ENCODE results near the gene PPP1R1A.
A peak's percentile ranks its signal among the peaks of the same experiment; 100 is the strongest.

Gene PPP1R1A

GRCh38 chr12:54616933-54617680 lies 28.6 kb upstream of the PPP1R1A start:
- no peak for FAIRE-seq
- DNase-seq (ENCODE audit: insufficient read length), result no peak
- TF ChIP-seq POLR2A (IDR thresholded peaks at IDR 0.05; ENCODE audit: low read depth, low read length), result no peak

GRCh38 chr12:54612225-54612750 lies 23.8 kb upstream of the PPP1R1A start:
- no peak for DNase-seq (ENCODE audit: insufficient read length)
- no peak for FAIRE-seq
- TF ChIP-seq POLR2A (IDR thresholded peaks at IDR 0.05; ENCODE audit: low read depth, low read length), result no peak
- TF ChIP-seq TAF1 (IDR thresholded peaks at IDR 0.05; ENCODE audit: borderline replicate concordance, low read depth, low read length), result no peak

DNA sequence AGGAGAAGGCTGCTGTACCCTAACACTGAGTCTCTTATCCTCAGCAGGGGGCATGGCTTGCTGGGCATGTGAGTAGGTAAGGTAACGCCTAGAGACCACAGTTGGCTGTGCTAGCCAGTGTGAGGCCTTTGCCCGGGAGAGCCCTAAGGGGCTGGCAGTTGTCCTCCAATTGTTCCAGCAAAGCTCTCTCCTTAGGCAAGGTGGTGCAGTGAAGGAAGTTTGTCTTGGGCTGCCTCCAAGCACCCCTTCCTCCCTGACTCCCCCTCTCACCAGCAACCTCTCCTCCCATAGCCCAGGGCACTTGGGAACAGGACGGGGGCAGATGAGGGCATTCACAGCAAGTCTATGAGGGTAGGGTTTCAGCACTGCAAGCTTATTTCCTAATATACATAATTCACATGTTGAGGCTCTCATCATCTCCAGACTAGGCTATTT lies 23.3 kb upstream of the PPP1R1A start:
- DNase-seq (ENCODE audit: insufficient read length) (no peak), FAIRE-seq (no peak)
- no peak for TF ChIP-seq TAF1 (IDR thresholded peaks at IDR 0.05; ENCODE audit: borderline replicate concordance, low read depth, low read length)
- no peak for TF ChIP-seq POLR2AphosphoS5 (IDR thresholded peaks at IDR 0.05; ENCODE audit: low read depth, low read length)
- no peak for TF ChIP-seq POLR2A (IDR thresholded peaks at IDR 0.05; ENCODE audit: low read depth, low read length)

GRCh38 chr12:54608769-54609168 lies 20.3 kb upstream of the PPP1R1A start:
- no peak for FAIRE-seq
- no peak for TF ChIP-seq TAF1 (IDR thresholded peaks at IDR 0.05; ENCODE audit: borderline replicate concordance, low read depth, low read length)
- TF ChIP-seq POLR2AphosphoS5 (IDR thresholded peaks at IDR 0.05; ENCODE audit: low read depth, low read length), result no peak
- TF ChIP-seq POLR2A (IDR thresholded peaks at IDR 0.05; ENCODE audit: low read depth, low read length), result no peak
- DNase-seq (ENCODE audit: insufficient read length), result no peak

DNA sequence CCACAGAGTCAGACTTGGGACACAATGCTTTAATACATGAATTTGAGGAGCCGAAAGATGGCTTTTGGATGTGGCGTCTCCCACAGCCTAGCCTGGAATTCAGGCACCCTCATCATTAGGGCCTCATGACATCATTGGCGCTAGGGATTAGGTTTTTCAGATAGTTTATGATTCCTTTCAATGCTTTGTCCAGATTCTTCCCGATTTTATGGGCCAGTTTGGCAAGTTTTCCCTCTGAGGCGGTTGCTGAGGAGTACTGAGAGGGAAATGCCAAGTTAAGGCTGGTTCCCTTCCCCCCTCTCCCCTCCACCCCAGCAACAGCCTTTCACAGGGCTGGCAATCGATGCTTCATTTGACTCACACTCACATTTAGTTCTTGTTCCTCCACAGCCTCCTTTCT lies 19.7 kb upstream of the PPP1R1A start:
- TF ChIP-seq TAF1 (IDR thresholded peaks at IDR 0.05; ENCODE audit: borderline replicate concordance, low read depth, low read length) (no peak), POLR2AphosphoS5 (IDR thresholded peaks at IDR 0.05; ENCODE audit: low read depth, low read length) (no peak)
- DNase-seq (ENCODE audit: insufficient read length) (no peak), FAIRE-seq (no peak)

DNA sequence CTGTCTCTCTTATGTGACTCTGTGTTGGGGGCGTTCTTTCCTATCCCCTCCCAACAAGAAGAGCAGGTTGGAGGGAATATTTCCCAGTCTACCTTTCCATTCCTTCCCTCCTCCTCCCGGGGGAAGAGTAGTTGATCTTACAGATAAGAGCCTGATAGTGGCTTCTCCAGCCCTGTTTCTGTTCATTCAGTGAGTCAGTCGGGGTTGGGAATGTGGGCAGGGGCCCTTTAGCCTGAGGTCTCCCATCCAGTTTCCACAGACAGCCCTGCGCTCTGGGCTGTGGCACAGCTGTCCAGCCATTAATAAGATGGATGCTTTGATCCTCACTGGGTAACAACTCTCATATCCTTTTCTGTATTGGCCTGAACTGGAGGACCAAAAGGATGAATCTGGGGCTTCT lies 18.1 kb upstream of the PPP1R1A start:
- DNase-seq (ENCODE audit: insufficient read length) (no peak), FAIRE-seq (no peak)
- TF ChIP-seq TAF1 (IDR thresholded peaks at IDR 0.05; ENCODE audit: borderline replicate concordance, low read depth, low read length), result no peak
- no peak for TF ChIP-seq POLR2A (IDR thresholded peaks at IDR 0.05; ENCODE audit: low read depth, low read length)
- TF ChIP-seq POLR2AphosphoS5 (IDR thresholded peaks at IDR 0.05; ENCODE audit: low read depth, low read length), result no peak

DNA sequence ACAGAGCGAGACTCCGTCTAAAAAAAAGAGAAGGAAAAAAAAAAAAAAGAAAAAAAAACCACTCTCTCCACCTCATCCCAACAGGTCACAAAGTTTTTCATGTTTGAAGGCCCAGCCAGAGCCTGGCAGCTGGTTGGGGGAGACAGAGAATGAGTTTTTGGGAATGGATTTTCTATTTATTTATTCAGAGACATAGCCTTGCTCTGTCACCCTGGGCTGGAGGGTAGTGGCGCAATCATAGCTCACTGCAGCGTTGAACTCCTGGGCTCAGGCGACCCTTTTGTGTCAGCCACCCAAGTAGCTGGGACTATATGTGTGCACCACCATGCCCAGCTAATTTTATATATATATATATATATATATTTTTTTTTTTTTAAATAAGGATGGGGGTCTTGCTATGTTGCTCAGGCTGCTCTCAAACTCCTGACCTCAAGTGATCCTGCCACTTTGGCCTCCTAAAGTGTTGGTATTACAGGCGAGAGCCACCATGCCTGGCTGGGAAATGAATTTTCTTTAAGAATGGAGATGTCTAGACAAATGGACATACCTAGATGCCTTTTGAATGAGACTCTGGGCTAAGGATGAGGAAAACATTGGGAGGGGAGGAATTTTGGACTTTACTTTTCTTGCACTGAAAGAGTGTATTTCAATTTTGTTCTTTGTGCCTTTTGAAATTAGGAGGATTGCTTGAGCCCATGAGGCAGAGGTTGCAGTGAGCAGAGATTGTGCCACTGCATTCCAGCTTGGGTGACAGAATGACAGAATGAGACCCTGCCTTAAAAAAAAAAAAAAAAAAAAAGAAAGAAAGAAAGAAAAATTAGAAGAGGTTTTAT lies 16.9 kb upstream of the PPP1R1A start:
- TF ChIP-seq POLR2AphosphoS5 (IDR thresholded peaks at IDR 0.05; ENCODE audit: low read depth, low read length) (no peak), TAF1 (IDR thresholded peaks at IDR 0.05; ENCODE audit: borderline replicate concordance, low read depth, low read length) (no peak), POLR2A (IDR thresholded peaks at IDR 0.05; ENCODE audit: low read depth, low read length) (no peak)
- DNase-seq (ENCODE audit: insufficient read length) (no peak), FAIRE-seq (no peak)

DNA sequence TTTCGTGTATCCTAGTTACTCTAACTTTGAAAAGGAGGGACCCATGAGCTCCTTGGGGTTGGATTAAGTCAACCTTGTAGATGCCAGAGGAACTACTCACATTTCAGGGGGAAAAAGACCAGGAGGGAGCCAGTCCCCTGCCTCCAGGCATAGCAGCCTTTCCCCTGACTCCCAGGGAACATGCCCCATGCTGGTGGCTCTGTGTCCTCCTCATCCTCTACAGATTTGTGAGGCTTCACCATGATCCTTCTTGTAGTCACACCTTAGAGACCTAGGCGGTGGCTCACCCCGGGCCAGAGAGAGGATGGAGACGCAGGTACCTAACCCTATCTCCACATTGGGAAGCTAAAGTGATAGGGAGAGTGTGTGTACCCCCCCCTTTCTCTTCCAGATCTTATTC lies 16.0 kb upstream of the PPP1R1A start:
- TF ChIP-seq POLR2AphosphoS5 (IDR thresholded peaks at IDR 0.05; ENCODE audit: low read depth, low read length), result no peak
- no peak for TF ChIP-seq TAF1 (IDR thresholded peaks at IDR 0.05; ENCODE audit: borderline replicate concordance, low read depth, low read length)
- TF ChIP-seq POLR2A (IDR thresholded peaks at IDR 0.05; ENCODE audit: low read depth, low read length), result no peak
- FAIRE-seq, result peak; percentile 9

GRCh38 chr12:54603872-54604271 lies 15.4 kb upstream of the PPP1R1A start:
- DNase-seq (ENCODE audit: insufficient read length) (no peak), FAIRE-seq (no peak)
- TF ChIP-seq POLR2AphosphoS5 (IDR thresholded peaks at IDR 0.05; ENCODE audit: low read depth, low read length), result no peak
- TF ChIP-seq POLR2A (IDR thresholded peaks at IDR 0.05; ENCODE audit: low read depth, low read length), result no peak
- no peak for TF ChIP-seq TAF1 (IDR thresholded peaks at IDR 0.05; ENCODE audit: borderline replicate concordance, low read depth, low read length)

More for the DNA sequence above, 16.0 kb upstream of the PPP1R1A start:
- DNase-seq (ENCODE audit: insufficient read length), result no peak

GRCh38 chr12:54603173-54603814 lies 14.8 kb upstream of the PPP1R1A start:
- FAIRE-seq (peak; percentile 85), DNase-seq (ENCODE audit: insufficient read length) (no peak)
- TF ChIP-seq TAF1 (IDR thresholded peaks at IDR 0.05; ENCODE audit: borderline replicate concordance, low read depth, low read length), result no peak
- no peak for TF ChIP-seq POLR2AphosphoS5 (IDR thresholded peaks at IDR 0.05; ENCODE audit: low read depth, low read length)
- no peak for TF ChIP-seq POLR2A (IDR thresholded peaks at IDR 0.05; ENCODE audit: low read depth, low read length)

GRCh38 chr12:54602661-54603060 lies 14.2 kb upstream of the PPP1R1A start:
- TF ChIP-seq POLR2A (IDR thresholded peaks at IDR 0.05; ENCODE audit: low read depth, low read length) (no peak), TAF1 (IDR thresholded peaks at IDR 0.05; ENCODE audit: borderline replicate concordance, low read depth, low read length) (no peak), POLR2AphosphoS5 (IDR thresholded peaks at IDR 0.05; ENCODE audit: low read depth, low read length) (no peak)
- DNase-seq (ENCODE audit: insufficient read length) (no peak), FAIRE-seq (no peak)
